ENCODE measurements around the gene OR51T1.

- TF ChIP-seq RAD21 (IDR thresholded peaks at IDR 0.05; ENCODE audit: low read length) (no peak), TAF1 (IDR thresholded peaks at IDR 0.05; ENCODE audit: borderline replicate concordance, low read depth, low read length) (no peak), MAX (IDR thresholded peaks at IDR 0.05; ENCODE audit: low read depth) (no peak), YY1 (IDR thresholded peaks at IDR 0.05; ENCODE audit: low read depth) (no peak), FOSL2 (IDR thresholded peaks at IDR 0.05; ENCODE audit: borderline replicate concordance, low read depth) (no peak), MXI1 (IDR thresholded peaks at IDR 0.05; ENCODE audit: low read depth, low read length) (no peak), CTCF (IDR thresholded peaks at IDR 0.05) (no peak), TCF12 (IDR thresholded peaks at IDR 0.05) (no peak)
- TF ChIP-seq, protein P1, sequence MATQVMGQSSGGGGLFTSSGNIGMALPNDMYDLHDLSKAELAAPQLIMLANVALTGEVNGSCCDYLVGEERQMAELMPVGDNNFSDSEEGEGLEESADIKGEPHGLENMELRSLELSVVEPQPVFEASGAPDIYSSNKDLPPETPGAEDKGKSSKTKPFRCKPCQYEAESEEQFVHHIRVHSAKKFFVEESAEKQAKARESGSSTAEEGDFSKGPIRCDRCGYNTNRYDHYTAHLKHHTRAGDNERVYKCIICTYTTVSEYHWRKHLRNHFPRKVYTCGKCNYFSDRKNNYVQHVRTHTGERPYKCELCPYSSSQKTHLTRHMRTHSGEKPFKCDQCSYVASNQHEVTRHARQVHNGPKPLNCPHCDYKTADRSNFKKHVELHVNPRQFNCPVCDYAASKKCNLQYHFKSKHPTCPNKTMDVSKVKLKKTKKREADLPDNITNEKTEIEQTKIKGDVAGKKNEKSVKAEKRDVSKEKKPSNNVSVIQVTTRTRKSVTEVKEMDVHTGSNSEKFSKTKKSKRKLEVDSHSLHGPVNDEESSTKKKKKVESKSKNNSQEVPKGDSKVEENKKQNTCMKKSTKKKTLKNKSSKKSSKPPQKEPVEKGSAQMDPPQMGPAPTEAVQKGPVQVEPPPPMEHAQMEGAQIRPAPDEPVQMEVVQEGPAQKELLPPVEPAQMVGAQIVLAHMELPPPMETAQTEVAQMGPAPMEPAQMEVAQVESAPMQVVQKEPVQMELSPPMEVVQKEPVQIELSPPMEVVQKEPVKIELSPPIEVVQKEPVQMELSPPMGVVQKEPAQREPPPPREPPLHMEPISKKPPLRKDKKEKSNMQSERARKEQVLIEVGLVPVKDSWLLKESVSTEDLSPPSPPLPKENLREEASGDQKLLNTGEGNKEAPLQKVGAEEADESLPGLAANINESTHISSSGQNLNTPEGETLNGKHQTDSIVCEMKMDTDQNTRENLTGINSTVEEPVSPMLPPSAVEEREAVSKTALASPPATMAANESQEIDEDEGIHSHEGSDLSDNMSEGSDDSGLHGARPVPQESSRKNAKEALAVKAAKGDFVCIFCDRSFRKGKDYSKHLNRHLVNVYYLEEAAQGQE (IDR thresholded peaks at IDR 0.05; ENCODE audit: low read depth, low read length): no peak
These were observed 21.8 kb downstream of the OR51T1 start, which contains the start of gene OR51A7 for GRCh38 chr11:4903484-4903883.
